Keratinocyte (primary cell): ENCODE data around the gene NMNAT2.

Experiments
- CTCF ChIP-seq, 3 experiments: IDR thresholded peaks in 1 of 3; conservative IDR thresholded peaks in 1 of 3; optimal IDR thresholded peaks in 1 of 3; 2 replicates in 2 of 3; 3 replicates in 1 of 3; pipeline versions ENCODE3 to v1.5.1; 2011; ENCODE audit warnings: low read length in 3 of 3, mild to moderate bottlenecking in 3 of 3, moderate library complexity in 2 of 3, control low read depth in 1 of 3, inconsistent platforms in 1 of 3; ENCODE audit not compliant: insufficient read depth in 2 of 3; ENCODE audit errors: extremely low read depth in 1 of 3
- EZH2 ChIP-seq: IDR thresholded peaks from one replicate; pipeline ENCODE4 v1.6.1; 2012; ENCODE audit warnings: inconsistent platforms, mild to moderate bottlenecking, low read length, moderate library complexity

- no peak for TF ChIP-seq CTCF (optimal IDR thresholded peaks at IDR 0.05 in 1 of 3, IDR thresholded peaks at IDR 0.05 in 1 of 3, conservative IDR thresholded peaks at IDR 0.05 in 1 of 3; ENCODE audit: extremely low read depth in 1 of 3, insufficient read depth in 2 of 3, low read length in 3 of 3)
- no peak for TF ChIP-seq EZH2
These were observed 99.1 kb downstream of the NMNAT2 start for GRCh38 chr1:183319051-183319450.
